NCI-H446 treated with DMSO at 0.1 percent for 48 hours (cell line): ENCODE measurements around the gene PEX5L.
"Not testable (repeated sequence)": the region's sequence is repeated elsewhere in the genome, so short reads cannot be mapped to it uniquely, and the experiment has no call there.

Experiments
- DNase-seq: peaks from one replicate; lab custom pipeline; 2025; lab: John Stamatoyannopoulos, UW

PEX5L gene

GRCh38 chr3:179832333-179832854, 204.3 kb downstream of the PEX5L start:
- DNase-seq, result no peak

GRCh38 chr3:179829401-179829800, 207.3 kb downstream of the PEX5L start:
- DNase-seq, result no peak

GRCh38 chr3:179828738-179829137, 208.0 kb downstream of the PEX5L start:
- no peak for DNase-seq

- DNase-seq, result no peak
Observed at GRCh38 chr3:179826247-179826637, 210.5 kb downstream of the PEX5L start.

GRCh38 chr3:179825527-179826246, 211.1 kb downstream of the PEX5L start:
- no peak for DNase-seq

GRCh38 chr3:179822296-179822695, 214.4 kb downstream of the PEX5L start:
- DNase-seq, result no peak

- no peak for DNase-seq
Observed at GRCh38 chr3:179819379-179819778, 217.4 kb downstream of the PEX5L start.

- DNase-seq, result no peak
Observed at GRCh38 chr3:179812096-179812382, 224.7 kb downstream of the PEX5L start.

- peak; percentile 22 for DNase-seq
Observed at GRCh38 chr3:179811321-179812095, 225.2 kb downstream of the PEX5L start.

- no peak for DNase-seq
Observed at GRCh38 chr3:179809639-179810038, 227.1 kb downstream of the PEX5L start.

GRCh38 chr3:179807588-179807987, 229.1 kb downstream of the PEX5L start:
- no peak for DNase-seq

- no peak for DNase-seq
Observed at GRCh38 chr3:179806177-179806576, 230.6 kb downstream of the PEX5L start.

- DNase-seq, result no peak
Observed at GRCh38 chr3:179801856-179802255, 234.9 kb downstream of the PEX5L start.

GRCh38 chr3:179801263-179801662, 235.5 kb downstream of the PEX5L start:
- DNase-seq, result no peak

- DNase-seq, result no peak
Observed at GRCh38 chr3:179797192-179797591, 239.5 kb downstream of the PEX5L start.

- DNase-seq, result no peak
Observed at GRCh38 chr3:179796421-179796820, 240.3 kb downstream of the PEX5L start.

- DNase-seq, result no peak
Observed at GRCh38 chr3:179794355-179794754, 242.4 kb downstream of the PEX5L start.

GRCh38 chr3:179791793-179792192, 244.9 kb downstream of the PEX5L start:
- no peak for DNase-seq

- no peak for DNase-seq
Observed at GRCh38 chr3:179788996-179789395, 247.7 kb downstream of the PEX5L start.

GRCh38 chr3:179782841-179783240, 253.9 kb downstream of the PEX5L start:
- DNase-seq, result not testable (repeated sequence)

- DNase-seq, result no peak
Observed at GRCh38 chr3:179775416-179776122, 261.2 kb downstream of the PEX5L start.

GRCh38 chr3:179772297-179772696, 264.4 kb downstream of the PEX5L start:
- DNase-seq, result no peak

GRCh38 chr3:179771797-179772196, 264.9 kb downstream of the PEX5L start:
- no peak for DNase-seq
